Testis (tissue), 2 donors: ENCODE data around the gene RGS11.

Experiments used
- POLR2A ChIP-seq: fragments of 450-650 bp; IDR thresholded peaks from one replicate; pipeline ENCODE4 v1.6.1; 2017; ENCODE audit warnings: antibody characterized with exemption, mild to moderate bottlenecking, moderate library complexity
- TF ChIP-seq, protein P1 (sequence below), 3 experiments: fragments of 450-650 bp in 2 of 3; fragments of 200-600 bp in 1 of 3; sonication (generic) in 1 of 3; IDR thresholded peaks; one replicate each; pipeline ENCODE4 v1.5.1; 2016 to 2019; ENCODE audit warnings: antibody characterized with exemption in 3 of 3, mild to moderate bottlenecking in 2 of 3, moderate library complexity in 1 of 3

DNA sequence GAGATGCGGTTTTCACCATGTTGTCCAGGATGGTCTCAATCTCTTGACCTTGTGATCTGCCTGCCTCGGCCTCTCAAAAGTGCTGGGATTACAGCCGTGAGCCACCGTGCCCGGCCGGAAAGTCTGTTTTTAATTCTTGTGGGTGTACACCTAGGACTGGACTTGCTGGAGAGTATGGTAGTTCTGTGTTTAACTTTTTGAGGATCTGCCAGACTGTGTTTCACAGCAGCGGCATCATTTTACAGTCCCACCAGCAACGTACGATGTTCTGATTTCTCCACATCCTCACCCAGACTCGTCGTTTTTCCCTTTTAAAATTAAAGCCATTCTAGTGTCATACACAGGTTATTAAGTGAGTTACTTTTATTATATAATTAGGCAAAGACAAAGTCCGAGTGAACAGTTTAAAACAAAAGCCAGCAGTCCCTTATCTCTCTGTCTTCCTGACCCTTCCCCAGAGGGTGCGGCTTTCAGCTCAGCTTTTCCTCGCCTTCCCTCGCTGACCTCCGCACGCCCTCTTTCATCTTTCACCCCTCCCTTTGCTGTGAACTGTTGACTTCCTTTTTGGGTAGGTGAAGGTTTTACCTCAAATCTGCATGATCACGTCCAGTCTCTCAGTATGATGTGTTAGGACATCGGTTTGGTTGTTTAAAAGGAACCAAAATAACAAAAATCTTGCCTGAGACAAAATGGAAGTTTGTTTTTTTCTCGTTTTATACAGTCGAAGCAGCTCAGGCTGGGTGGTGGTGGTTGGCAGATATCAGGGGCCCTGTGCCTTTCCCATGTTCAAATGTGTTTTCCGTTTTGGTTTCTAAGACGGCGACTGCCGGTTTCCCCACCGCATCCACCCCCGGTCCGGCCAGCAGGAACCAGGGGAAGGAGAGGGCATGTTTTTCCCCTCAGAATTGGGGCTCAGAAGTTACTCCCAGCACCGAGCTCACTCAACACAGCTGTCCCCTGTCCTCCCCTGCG lies 23.1 kb downstream of the RGS11 start:
- TF ChIP-seq, protein P1, sequence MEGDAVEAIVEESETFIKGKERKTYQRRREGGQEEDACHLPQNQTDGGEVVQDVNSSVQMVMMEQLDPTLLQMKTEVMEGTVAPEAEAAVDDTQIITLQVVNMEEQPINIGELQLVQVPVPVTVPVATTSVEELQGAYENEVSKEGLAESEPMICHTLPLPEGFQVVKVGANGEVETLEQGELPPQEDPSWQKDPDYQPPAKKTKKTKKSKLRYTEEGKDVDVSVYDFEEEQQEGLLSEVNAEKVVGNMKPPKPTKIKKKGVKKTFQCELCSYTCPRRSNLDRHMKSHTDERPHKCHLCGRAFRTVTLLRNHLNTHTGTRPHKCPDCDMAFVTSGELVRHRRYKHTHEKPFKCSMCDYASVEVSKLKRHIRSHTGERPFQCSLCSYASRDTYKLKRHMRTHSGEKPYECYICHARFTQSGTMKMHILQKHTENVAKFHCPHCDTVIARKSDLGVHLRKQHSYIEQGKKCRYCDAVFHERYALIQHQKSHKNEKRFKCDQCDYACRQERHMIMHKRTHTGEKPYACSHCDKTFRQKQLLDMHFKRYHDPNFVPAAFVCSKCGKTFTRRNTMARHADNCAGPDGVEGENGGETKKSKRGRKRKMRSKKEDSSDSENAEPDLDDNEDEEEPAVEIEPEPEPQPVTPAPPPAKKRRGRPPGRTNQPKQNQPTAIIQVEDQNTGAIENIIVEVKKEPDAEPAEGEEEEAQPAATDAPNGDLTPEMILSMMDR (IDR thresholded peaks at IDR 0.05), result no peak
- TF ChIP-seq POLR2A, result no peak
